DOHH2 (cell line): ENCODE data around the gene SLC49A3.

Experiments used
- H3F3A ChIP-seq: fragments of 200-600 bp; sonication (generic), shearing (Covaris generic); 2 replicates; pipeline ENCODE4 v1.6.0; 2016; ENCODE audit warnings: antibody characterized with exemption, mild to moderate bottlenecking; ENCODE audit not compliant: control insufficient read depth, insufficient read depth
- H3K27ac ChIP-seq: fragments of 200-600 bp; sonication (generic); 2 replicates; pipeline ENCODE4 v1.5.1; 2014; ENCODE audit warnings: low read depth, mild to moderate bottlenecking, low read length, moderate library complexity
- H3K27me3 ChIP-seq: fragments of 200-600 bp; sonication (generic); 2 replicates; pipeline ENCODE4 v1.6.1; 2014; ENCODE audit warnings: mild to moderate bottlenecking, low read length, mixed read lengths; ENCODE audit not compliant: control insufficient read depth
- H3K36me3 ChIP-seq: fragments of 200-600 bp; sonication (generic); 2 replicates; pipeline ENCODE4 v1.6.1; 2014; ENCODE audit warnings: mild to moderate bottlenecking, low read length, moderate library complexity, mixed read lengths; ENCODE audit not compliant: control insufficient read depth
- H3K4me1 ChIP-seq: fragments of 200-600 bp; sonication (generic); 2 replicates; pipeline ENCODE4 v1.6.1; 2014; ENCODE audit warnings: mild to moderate bottlenecking, low read length, mixed read lengths; ENCODE audit not compliant: control insufficient read depth
- H3K4me2 ChIP-seq: fragments of 200-600 bp; sonication (generic); 2 replicates; pipeline ENCODE4 v1.6.0; 2014; ENCODE audit warnings: mild to moderate bottlenecking, low read length, moderate library complexity
- H3K4me3 ChIP-seq: fragments of 200-600 bp; sonication (generic); 2 replicates; pipeline ENCODE4 v1.5.1; 2014; ENCODE audit warnings: mild to moderate bottlenecking, low read length, mixed read lengths
- H3K79me2 ChIP-seq: fragments of 200-600 bp; sonication (generic); 2 replicates; pipeline ENCODE4 v1.6.1; 2014; ENCODE audit warnings: mild to moderate bottlenecking, low read length, mixed read lengths; ENCODE audit not compliant: control insufficient read depth
- H3K9me2 ChIP-seq: fragments of 200-600 bp; sonication (generic); replicated peaks from 2 replicates; pipeline ENCODE4 v1.6.1; 2014; ENCODE audit warnings: mild to moderate bottlenecking, low read length, mixed read lengths; ENCODE audit not compliant: control insufficient read depth
- H3K9me3 ChIP-seq: fragments of 200-600 bp; sonication (generic); 2 replicates; pipeline ENCODE4 v1.6.1; 2014; ENCODE audit warnings: antibody characterized with exemption, low read length, mixed read lengths; ENCODE audit not compliant: control insufficient read depth, insufficient read depth
- H4K20me1 ChIP-seq: fragments of 200-600 bp; sonication (generic); 2 replicates; pipeline ENCODE4 v1.6.0; 2014; ENCODE audit warnings: low read depth, mild to moderate bottlenecking, antibody characterized with exemption, low read length, moderate library complexity; ENCODE audit not compliant: control insufficient read depth, insufficient read depth
- EZH2phosphoT487 ChIP-seq: fragments of 200-600 bp; sonication (generic); IDR thresholded peaks from 2 replicates; pipeline ENCODE4 v1.6.1; 2017; ENCODE audit warnings: borderline replicate concordance, mild to moderate bottlenecking, antibody characterized with exemption, low read length, moderate library complexity, mixed read lengths
- TF ChIP-seq, protein P1 (sequence below): fragments of 200-600 bp; sonication (generic); IDR thresholded peaks from one replicate; pipeline ENCODE4 v1.5.1; 2014; ENCODE audit warnings: antibody characterized with exemption, mild to moderate bottlenecking, low read depth, low read length; ENCODE audit not compliant: poor library complexity, severe bottlenecking

The SLC49A3 gene

GRCh38 chr4:656436-657337 is 32.3 kb downstream of the SLC49A3 start:
- no peaks in the 10 kb centered on the region for H4K20me1 ChIP-seq
- no peak overlapping the region for H3K27ac ChIP-seq
- H3K4me1 ChIP-seq: no peaks in the 10 kb centered on the region
- TF ChIP-seq, protein P1, sequence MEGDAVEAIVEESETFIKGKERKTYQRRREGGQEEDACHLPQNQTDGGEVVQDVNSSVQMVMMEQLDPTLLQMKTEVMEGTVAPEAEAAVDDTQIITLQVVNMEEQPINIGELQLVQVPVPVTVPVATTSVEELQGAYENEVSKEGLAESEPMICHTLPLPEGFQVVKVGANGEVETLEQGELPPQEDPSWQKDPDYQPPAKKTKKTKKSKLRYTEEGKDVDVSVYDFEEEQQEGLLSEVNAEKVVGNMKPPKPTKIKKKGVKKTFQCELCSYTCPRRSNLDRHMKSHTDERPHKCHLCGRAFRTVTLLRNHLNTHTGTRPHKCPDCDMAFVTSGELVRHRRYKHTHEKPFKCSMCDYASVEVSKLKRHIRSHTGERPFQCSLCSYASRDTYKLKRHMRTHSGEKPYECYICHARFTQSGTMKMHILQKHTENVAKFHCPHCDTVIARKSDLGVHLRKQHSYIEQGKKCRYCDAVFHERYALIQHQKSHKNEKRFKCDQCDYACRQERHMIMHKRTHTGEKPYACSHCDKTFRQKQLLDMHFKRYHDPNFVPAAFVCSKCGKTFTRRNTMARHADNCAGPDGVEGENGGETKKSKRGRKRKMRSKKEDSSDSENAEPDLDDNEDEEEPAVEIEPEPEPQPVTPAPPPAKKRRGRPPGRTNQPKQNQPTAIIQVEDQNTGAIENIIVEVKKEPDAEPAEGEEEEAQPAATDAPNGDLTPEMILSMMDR: no peak
- TF ChIP-seq EZH2phosphoT487: no peak
- H3K4me3 ChIP-seq: no peak overlapping the region
- no peaks in the 10 kb centered on the region for H3K27me3 ChIP-seq
- no peaks in the 10 kb centered on the region for H3K9me2 ChIP-seq
- H3K36me3 ChIP-seq: no peaks in the 10 kb centered on the region
- no peaks in the 10 kb centered on the region for H3F3A ChIP-seq
- H3K9me3 ChIP-seq: peaks cover 11% of the 10 kb centered on the region; the same call in 1 of the 2 replicates
- H3K79me2 ChIP-seq: no peaks in the 10 kb centered on the region
- H3K4me2 ChIP-seq: no peak overlapping the region

GRCh38 chr4:655464-656151 is 33.3 kb downstream of the SLC49A3 start:
- H3K27ac ChIP-seq: no peak overlapping the region
- peaks cover 11% of the 10 kb centered on the region; the same call in 1 of the 2 replicates for H3K9me3 ChIP-seq
- H3K27me3 ChIP-seq: no peaks in the 10 kb centered on the region
- H3K9me2 ChIP-seq: no peaks in the 10 kb centered on the region
- no peaks in the 10 kb centered on the region for H3F3A ChIP-seq
- H3K79me2 ChIP-seq: no peaks in the 10 kb centered on the region
- H3K4me1 ChIP-seq: no peaks in the 10 kb centered on the region
- H4K20me1 ChIP-seq: no peaks in the 10 kb centered on the region
- H3K4me2 ChIP-seq: no peak overlapping the region
- TF ChIP-seq, protein P1: no peak
- TF ChIP-seq EZH2phosphoT487: no peak
- no peak overlapping the region for H3K4me3 ChIP-seq
- no peaks in the 10 kb centered on the region for H3K36me3 ChIP-seq

DNA sequence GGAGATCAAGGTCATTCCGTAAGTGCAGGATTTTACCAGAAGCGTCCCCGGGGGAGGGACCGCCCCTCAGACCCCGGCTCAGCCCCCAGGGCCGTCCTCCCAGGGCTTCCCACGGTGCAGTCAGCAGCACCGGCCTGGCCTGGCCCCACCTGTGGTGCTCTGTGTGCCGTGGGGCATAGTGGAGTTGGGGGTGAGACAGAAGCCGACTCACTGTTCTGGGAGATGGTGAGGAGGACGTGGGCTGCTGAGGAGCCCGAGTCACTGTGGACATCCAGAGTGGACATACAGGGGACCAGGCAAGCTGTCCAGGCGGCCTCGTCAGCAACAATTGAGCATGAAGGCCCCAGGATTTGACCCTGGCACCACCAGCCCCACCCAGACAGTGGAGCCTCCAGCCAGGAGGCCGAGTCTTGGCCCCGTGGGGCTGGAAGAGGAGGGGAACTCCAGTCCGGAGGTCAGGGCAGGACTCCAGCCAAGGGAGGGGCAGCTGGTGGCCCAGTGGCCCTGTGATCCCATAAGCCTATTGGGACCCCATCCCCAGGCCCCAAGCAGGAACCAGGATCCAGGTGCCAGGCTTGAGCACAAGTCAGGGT is 34.0 kb downstream of the SLC49A3 start:
- Histone ChIP-seq H3K4me3 (no peak overlapping the region), H3K27ac (no peak overlapping the region), H4K20me1 (no peaks in the 10 kb centered on the region), H3F3A (no peaks in the 10 kb centered on the region), H3K9me2 (no peaks in the 10 kb centered on the region), H3K9me3 (peaks cover 11% of the 10 kb centered on the region; the same call in 1 of the 2 replicates), H3K4me2 (no peak overlapping the region), H3K4me1 (no peaks in the 10 kb centered on the region), H3K36me3 (no peaks in the 10 kb centered on the region), H3K27me3 (no peaks in the 10 kb centered on the region), H3K79me2 (no peaks in the 10 kb centered on the region)
- TF ChIP-seq EZH2phosphoT487: no peak
- TF ChIP-seq, protein P1: no peak
